HG03045 (cell line): ENCODE measurements around the gene ASPRV1.

Experiments
- ATAC-seq: cut with Tn5 transposase; IDR thresholded peaks from one replicate; pipeline ENCODE4 v1.9.1; 2021; ENCODE audit warnings: mild to moderate bottlenecking, moderate library complexity; ENCODE audit not compliant: unreplicated experiment

Gene ASPRV1

DNA sequence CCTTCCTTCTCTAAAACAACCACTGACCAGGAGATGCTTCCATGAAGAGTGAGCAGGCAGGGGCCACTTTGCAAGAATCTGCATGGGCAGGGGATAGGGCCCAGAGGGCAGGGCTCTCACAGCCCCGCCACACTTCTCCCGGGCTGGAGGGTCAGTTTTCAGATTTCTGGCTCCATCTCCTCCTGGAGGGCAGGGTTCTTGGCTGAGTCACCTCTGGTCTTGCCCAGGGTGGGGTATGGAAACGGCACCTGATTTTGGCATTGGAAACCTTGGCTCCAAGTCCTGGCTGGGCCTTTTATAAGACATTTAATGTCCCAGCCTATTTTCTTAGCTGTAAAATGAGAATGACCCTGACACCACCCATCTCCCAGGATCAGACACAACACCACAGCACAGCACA, 27.6 kb upstream of the ASPRV1 start:
- no peak for ATAC-seq

DNA sequence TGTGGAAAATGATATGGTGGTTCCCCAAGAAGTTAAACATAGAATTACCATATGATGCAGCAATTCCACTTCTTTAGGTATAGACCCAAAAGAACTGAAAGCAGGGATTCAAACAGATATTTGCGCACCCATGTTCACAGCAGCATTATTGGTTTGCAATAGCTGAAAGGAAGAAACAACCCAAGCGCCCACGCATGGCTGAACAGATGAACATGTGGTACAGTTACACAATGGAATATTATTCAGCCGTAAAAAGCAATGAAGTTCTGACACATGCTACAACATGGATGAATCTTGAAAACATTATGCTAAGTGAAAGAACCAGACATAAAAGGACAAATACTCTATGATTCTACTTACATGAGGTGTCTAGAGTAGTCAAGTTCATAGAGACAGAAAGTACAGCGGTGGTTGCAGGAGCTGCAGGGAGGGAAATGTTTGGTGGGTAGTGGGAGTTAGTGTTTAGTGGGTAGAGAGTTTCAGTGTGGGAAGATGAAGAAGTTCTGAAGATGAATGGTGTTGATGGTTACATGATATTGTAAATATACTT, 26.7 kb upstream of the ASPRV1 start:
- ATAC-seq: no peak

- no peak for ATAC-seq
These were observed 25.3 kb upstream of the ASPRV1 start for GRCh38 chr2:69986691-69987090.

DNA sequence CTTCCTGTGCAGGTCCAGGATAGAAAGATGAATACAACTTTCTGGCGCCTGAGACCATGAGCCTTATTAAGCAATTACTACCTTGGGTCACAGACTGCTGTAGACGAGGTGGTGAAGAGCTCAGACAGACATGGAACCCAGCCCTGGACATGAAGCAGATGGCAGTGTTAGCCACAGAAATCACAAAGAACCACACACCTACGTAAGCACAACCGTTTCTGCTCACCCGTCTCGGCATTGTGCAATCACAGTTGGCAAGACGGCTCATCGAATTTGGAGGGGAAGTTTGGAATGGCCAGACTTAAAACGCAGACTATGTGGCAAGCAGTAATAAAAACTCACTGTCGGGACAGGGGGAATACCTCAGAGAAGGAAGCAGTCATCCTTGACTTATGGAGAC, 24.3 kb upstream of the ASPRV1 start:
- ATAC-seq: no peak

GRCh38 chr2:69985216-69985615, 23.8 kb upstream of the ASPRV1 start:
- no peak for ATAC-seq

DNA sequence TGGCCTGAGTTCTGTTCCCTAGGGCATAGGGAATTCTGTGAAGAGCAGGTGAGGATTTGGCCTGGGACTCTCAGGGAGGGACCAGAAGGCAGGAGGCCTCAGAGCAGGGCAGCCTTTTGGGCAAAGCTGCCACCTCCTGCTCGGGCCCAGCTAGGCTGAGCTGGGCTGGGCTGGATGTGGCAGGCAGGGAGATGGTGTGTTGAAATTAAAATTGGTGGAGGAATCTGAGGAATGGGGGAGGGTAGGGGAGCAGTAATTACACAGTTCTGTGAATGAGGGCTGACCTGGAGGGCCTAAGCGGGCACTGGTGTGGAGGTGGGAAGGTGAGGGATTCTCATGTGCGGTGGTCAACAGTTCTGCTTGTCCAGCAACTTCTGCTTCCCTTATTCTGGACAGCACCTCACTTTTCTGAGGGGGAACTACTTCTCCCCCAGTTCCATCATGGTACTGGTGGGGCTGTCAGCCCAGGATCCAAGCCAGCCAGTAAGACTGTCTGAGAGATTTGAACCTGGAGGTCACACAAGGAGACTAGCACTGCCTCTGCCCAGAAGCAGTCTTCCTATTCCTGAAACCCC, 22.0 kb upstream of the ASPRV1 start:
- no peak for ATAC-seq

DNA sequence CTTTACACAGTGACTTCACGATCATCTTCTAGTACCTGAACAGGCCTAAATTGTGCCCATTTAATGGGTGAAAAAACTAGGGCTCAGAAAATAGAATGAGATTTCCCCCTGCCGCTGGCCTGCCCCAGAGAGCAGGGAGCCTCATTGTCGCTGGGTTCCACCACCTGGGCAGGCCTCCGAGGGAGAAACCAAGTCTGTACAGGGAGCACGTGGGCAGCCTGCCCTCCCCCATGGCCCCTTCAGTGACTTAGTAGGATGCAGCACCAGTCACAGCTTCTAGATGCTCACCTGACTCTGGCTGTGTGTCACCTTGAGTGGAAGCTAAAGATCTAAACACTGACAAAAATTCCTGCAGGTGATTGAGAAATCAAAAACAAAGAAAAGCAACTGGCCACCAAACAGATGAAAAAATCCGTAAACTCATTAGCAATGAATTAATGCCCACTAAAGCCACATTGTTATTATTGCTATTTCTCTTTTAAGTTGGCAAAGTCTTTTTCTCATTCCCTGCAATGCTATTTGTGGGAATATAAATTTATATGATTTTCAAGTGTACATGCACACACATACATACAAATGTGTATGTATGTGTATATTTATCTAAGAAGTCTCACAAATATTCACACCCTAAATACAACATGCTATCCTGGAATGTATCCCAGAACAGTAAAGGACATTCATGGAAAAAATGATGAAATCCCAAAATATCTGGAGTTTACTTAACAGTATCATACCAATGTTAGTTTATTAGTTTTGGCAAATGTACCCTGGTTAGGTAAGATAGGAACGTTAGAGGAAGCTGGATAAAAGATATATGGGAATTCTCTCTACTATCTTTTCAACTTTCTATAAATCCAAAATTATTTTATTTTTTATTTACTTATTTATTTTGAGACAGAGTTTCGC, 18.7 kb upstream of the ASPRV1 start:
- ATAC-seq: no peak

DNA sequence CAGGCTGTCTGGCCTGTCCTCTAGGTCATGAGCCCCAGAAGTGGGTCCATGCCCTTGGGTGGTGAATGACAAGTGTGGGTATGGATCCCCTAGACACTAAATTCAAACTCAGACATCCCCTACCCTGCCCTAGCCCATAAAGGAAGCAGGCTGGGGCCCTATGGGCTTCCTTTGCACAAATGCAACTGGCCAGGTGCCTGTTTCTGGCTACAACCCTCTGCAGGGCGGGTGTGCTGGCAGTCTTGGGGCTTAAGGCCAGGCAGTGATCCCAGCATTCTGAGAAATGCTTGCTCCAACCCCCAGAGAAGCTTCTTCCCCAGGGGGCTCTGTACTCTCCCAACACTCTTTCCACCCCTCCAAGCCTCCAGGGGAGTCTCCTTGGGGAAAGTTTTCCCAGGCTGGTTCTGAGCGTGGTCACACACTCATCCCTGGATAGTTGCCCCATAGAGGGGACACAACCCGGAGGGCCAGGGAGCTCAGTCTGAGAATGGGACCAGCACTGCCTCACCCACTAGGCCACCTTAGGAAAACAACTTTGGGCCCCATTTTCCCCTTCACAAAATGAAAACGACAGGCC, 16.6 kb upstream of the ASPRV1 start:
- ATAC-seq: no peak

DNA sequence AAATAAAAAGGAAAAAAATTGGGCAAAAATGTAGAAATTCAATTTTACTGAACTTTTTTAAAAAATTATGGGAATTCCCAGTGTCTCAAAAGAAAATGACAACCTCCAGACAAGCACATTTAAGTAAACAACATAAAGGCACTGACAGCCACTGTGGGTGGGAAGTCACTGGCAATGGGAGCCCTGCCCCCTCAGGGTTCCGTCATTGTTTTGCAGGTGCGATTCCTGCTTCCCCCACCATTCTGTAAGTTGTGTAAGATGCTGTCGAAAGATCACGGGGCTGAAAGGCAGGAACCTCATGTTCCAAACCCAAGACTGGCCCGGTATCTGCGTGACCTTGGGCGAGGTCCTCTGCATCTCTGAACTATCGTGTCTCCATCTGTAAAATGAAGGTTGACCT, 15.8 kb upstream of the ASPRV1 start:
- ATAC-seq: no peak

GRCh38 chr2:69975853-69976462, 14.5 kb upstream of the ASPRV1 start:
- ATAC-seq: no peak

GRCh38 chr2:69975136-69975852, 13.9 kb upstream of the ASPRV1 start:
- ATAC-seq: no peak

DNA sequence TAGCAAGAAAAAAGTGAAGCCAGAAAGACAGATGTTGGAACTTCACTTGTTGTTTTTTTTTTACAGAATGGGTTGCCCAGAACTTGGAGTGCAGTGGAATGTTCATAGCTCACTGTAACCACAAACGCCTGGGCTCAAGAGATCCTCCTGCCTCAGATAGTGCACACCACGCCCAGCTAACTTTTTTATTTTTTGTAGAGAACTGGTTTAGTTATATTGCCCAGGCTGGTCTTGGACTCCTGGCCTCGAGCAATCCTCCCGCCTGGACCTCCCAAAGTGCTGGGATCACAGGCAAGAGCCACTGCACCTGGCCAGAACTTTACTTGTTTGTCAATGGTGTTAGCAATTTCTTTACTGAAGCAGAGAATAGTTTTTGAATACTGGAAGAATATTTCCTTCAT, 11.9 kb upstream of the ASPRV1 start:
- ATAC-seq: no peak

DNA sequence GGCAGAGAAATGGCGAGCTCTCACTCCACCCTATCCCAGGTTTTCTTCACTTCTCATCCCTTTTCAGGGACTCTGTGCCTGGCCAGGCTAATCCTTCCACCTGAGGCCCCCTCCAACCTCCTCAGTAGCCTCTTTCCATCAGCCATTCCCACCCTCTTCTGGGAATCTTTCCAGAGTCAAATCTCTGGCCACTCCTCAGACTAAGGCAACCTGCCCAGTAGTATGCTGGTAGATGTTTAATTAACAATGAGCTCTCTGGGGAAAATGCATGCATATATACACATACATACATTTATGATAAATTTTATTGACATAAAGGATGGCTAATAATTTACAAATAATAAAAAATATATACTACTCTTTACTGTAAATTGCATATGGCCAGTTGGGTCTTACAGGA, 11.4 kb upstream of the ASPRV1 start:
- ATAC-seq: no peak

- ATAC-seq: no peak
These were observed 8.6 kb upstream of the ASPRV1 start for GRCh38 chr2:69969991-69970390.

DNA sequence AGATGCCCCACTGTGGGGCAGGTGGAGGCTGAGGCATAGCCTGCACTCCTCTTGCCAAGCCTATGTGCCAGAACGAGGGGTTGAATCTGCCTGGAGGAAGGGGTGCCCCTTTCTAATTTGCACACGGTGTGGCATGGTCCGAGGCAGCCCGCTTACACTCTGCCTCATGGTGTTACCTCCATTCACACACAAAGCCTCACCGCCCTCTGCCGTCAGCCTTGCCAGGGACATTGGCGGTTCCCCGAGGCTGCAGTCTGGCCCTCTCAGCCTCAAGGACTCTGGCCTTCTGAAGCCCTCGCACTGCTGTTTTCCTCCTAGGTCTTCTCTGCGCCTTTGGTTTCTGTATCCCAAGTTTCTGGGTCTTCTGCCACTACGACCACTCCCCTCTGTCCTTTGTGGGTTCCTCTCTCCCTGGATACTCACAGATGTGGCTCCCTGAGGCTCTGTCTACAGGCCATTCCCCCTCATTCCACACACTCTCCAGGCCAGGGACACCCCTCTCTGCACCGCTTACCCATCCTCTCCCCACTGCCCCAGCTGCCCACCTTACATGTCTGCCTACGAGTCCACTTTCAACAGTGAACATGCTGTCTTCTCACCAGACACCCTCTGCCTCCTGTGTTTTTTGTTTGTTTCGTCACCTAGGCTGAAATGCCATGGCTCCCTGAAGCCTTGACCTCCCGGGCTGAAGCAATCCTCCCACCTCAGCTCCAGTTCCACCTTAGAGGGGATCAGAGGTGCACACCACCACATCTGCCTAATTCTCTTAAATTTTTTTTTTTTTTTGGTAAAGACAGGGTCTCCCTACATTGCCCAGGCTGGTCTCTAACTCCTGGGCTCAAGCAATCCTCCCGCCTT, 7.9 kb upstream of the ASPRV1 start:
- ATAC-seq: no peak

GRCh38 chr2:69968609-69969008, 7.2 kb upstream of the ASPRV1 start:
- ATAC-seq: no peak

- ATAC-seq: no peak
These were observed 5.1 kb upstream of the ASPRV1 start for GRCh38 chr2:69966496-69966895.

DNA sequence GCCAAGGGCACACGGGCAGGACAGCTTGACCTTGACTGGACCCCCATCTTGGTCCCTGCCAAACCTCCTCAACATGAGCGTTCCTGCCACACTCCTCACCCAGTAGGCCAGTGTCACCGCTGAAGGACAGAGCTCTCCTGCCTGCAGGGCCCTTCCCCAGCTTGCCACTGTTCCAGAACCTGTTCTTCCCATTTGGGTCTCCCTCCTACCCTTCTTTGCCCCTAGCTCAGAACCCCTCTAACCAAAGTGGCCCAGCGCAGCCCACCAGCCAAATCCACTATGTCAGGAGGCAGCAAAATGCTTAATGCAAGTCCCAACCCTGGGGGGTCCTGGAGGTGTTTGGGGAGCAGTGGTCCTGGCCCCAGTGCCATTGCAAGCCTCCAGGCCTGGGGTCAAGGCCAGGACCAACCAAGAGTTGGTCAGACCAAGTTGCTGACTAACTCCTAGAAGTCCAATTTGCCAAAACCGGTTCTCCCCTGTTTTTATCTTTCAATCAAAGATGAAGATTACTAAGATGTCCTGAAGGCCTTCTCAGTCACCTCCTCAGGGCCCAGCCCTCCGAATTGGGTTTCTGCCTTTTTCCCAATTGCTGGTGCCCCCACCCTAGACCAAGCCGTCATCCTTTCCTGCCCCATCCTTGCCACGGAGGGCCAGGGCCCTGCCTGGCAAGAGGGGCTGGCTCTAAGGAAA, 4.5 kb upstream of the ASPRV1 start:
- no peak for ATAC-seq

- no peak for ATAC-seq
These were observed 3.0 kb upstream of the ASPRV1 start for GRCh38 chr2:69964353-69964841.
